NB4 (cell line): Measurements from ENCODE around the gene CXCL1.

Experiments
- CTCF ChIP-seq: IDR thresholded peaks from one replicate; pipeline ENCODE4 v1.5.1; 2012; ENCODE audit warnings: low read depth, low read length
- POLR2A ChIP-seq: IDR thresholded peaks from 2 replicates; pipeline ENCODE4 v1.6.1; 2011; ENCODE audit warnings: mild to moderate bottlenecking; ENCODE audit not compliant: insufficient read length; ENCODE audit errors: extremely low read depth
- TF ChIP-seq, protein P1 (sequence below): IDR thresholded peaks from 2 replicates; pipeline ENCODE4 v1.6.1; 2011; ENCODE audit warnings: low read depth, low read length

DNA sequence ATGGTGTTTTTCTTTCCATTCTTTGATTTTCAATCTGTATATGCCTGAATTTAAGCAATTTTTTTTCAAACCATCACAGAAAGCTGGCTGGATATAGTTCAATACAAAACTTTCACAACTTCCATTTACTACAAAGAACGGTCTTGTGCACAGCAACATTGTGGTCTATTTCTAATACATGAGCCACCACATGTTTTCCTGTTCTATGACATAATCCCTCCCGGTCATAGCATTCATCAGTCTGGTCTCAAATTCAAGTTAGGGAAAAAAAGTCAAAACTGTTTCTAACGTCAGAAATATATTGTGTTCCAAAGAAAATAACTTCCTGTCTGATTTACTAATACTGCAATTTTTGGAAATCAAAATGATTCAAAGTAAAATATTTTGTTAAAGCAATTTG lies 40.2 kb upstream of the CXCL1 start:
- TF ChIP-seq CTCF (no peak), POLR2A (no peak)
- TF ChIP-seq, protein P1, sequence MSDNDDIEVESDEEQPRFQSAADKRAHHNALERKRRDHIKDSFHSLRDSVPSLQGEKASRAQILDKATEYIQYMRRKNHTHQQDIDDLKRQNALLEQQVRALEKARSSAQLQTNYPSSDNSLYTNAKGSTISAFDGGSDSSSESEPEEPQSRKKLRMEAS = peak; percentile 60
